Kidney (tissue), 14 donors: ENCODE results near the gene RCBTB2. TPM values are rescaled to one million over a fixed set of nuclear protein-coding genes. Genes with fewer than 3 reads are reported as not detected.

Experiments
- DNase-seq, 5 donors: peaks; one replicate each; pipeline ENCODE4 v3.0.0-alpha.2; 2013 to 2020
- FAIRE-seq: peaks from 2 replicates; lab custom pipeline; 2012; peaks lifted over from hg19 to GRCh38; lab: Jason Lieb, UNC
- H3K27ac ChIP-seq, 2 donors: one replicate each; pipeline ENCODE4 v1.7.0; 2013; ENCODE audit warnings: low read depth in 2 of 2, low read length in 2 of 2, inconsistent platforms in 1 of 2
- H3K27me3 ChIP-seq: one replicate; pipeline ENCODE4 v1.7.1; 2013; ENCODE audit warnings: low read length, inconsistent platforms; ENCODE audit not compliant: control insufficient read depth, insufficient read depth
- H3K36me3 ChIP-seq, 3 donors: one replicate each; pipeline versions ENCODE4 v1.7.0 to v1.7.1; 2013; ENCODE audit warnings: low read length in 3 of 3, control low read depth in 1 of 3, inconsistent platforms in 1 of 3; ENCODE audit not compliant: insufficient read depth in 3 of 3, control insufficient read depth in 2 of 3
- H3K4me1 ChIP-seq, 3 donors: one replicate each; pipeline versions ENCODE4 v1.7.0 to v1.7.1; 2013; ENCODE audit warnings: low read length in 3 of 3, inconsistent platforms in 1 of 3, low read depth in 1 of 3; ENCODE audit not compliant: control insufficient read depth in 2 of 3, insufficient read depth in 2 of 3
- H3K4me3 ChIP-seq, 3 donors: one replicate each; pipeline versions ENCODE4 v1.7.0 to v1.8.1; 2013; ENCODE audit warnings: low read length in 3 of 3, control low read depth in 1 of 3, inconsistent platforms in 1 of 3
- H3K9ac ChIP-seq, 3 donors: one replicate each; pipeline versions ENCODE4 v1.7.0 to v1.7.1; 2013; ENCODE audit warnings: low read length in 3 of 3, control low read depth in 1 of 3, inconsistent platforms in 1 of 3
- H3K9me3 ChIP-seq, 3 donors: one replicate each; pipeline versions ENCODE4 v1.7.0 to v1.7.1; 2013; ENCODE audit warnings: low read length in 3 of 3, control low read depth in 1 of 3, inconsistent platforms in 1 of 3; ENCODE audit not compliant: control insufficient read depth in 2 of 3, insufficient read depth in 1 of 3
- CTCF ChIP-seq: IDR thresholded peaks from 3 replicates; pipeline ENCODE4 v1.5.1; 2012; ENCODE audit warnings: mild to moderate bottlenecking, moderate library complexity, borderline replicate concordance; ENCODE audit not compliant: insufficient read depth; ENCODE audit errors: extremely low read depth
- intact Hi-C: fragments of 100-400 bp; cut with DNase I; formaldehyde crosslinking; loops from one replicate; pipeline ENCODE4 v1.11.1; 2022
- polyA plus RNA-seq: library from polyadenylated mRNA; stranded (reverse); fragments of 350-450 nt; fragmentation: Illumina TruSeq; extraction: RNeasy Lipid Tissue Mini Kit (QIAGEN cat#74804); gene quantifications from one replicate; pipeline ENCODE4 v1.2.3, GENCODE V29; 2014; ENCODE audit warnings: low read depth, low replicate concordance; ENCODE audit not compliant: insufficient read depth
- total RNA-seq: library from RNA; stranded (reverse); fragmentation: NEBNext Ultra II Directional; extraction: Animal tissue kit (Norgen Biotek cat#: 25700); gene quantifications from one replicate; pipeline ENCODE4 v1.2.1, GENCODE V29; 2021
- donor health status: control.
- donor health status: control.
- donor health status: control.
- donor health status: control.
- donor health status: control.
- donor health status: DM: yes; HTN: yes; CAD: no.
- donor health status: Normal renal cell carcinoma (clear cell type).

The RCBTB2 gene
- total and polyA plus RNA-seq, 2 donors from 2014 or later: 17.0 to 19.6 TPM

GRCh38 chr13:48549658-48550057, 16.8 kb upstream of the RCBTB2 start:
- TF ChIP-seq CTCF: no peak
- Histone ChIP-seq H3K9ac (no peak overlapping the region), H3K4me1 (no peaks in the 10 kb centered on the region), H3K36me3 (no peaks in the 10 kb centered on the region), H3K27ac (no peak overlapping the region), H3K4me3 (no peak overlapping the region), H3K27me3 (no peaks in the 10 kb centered on the region), H3K9me3 (peaks cover 0 to 16% (median 0%) of the 10 kb centered on the region in 3 donors)
- DNase-seq (no peak), FAIRE-seq (no peak)
- intact Hi-C loops: no loop called here

- Histone ChIP-seq H3K4me1 (peaks cover 0 to 5% (median 1%) of the 10 kb centered on the region in 3 donors), H3K27ac (no peak overlapping the region), H3K36me3 (no peaks in the 10 kb centered on the region), H3K9me3 (peaks cover 0 to 16% (median 0%) of the 10 kb centered on the region in 3 donors), H3K4me3 (no peak overlapping the region), H3K9ac (no peak overlapping the region), H3K27me3 (no peaks in the 10 kb centered on the region)
- DNase-seq (no peak), FAIRE-seq (no peak)
- no peak for TF ChIP-seq CTCF
- intact Hi-C loops: no loop called here
These were observed 14.8 kb upstream of the RCBTB2 start for GRCh38 chr13:48547663-48548092.

GRCh38 chr13:48545608-48546007, 12.7 kb upstream of the RCBTB2 start:
- Histone ChIP-seq H3K9me3 (no peaks in the 10 kb centered on the region), H3K4me3 (no peak overlapping the region), H3K27ac (no peak overlapping the region), H3K4me1 (peaks cover 0 to 9% (median 7%) of the 10 kb centered on the region in 3 donors), H3K27me3 (no peaks in the 10 kb centered on the region), H3K9ac (no peak overlapping the region), H3K36me3 (no peaks in the 10 kb centered on the region)
- DNase-seq: no peak
- no peak for TF ChIP-seq CTCF
- intact Hi-C loops: no loop called here
- no peak for FAIRE-seq
